ENCODE data around the gene NRXN3.
"Not testable (repeated sequence)": the region's sequence is repeated elsewhere in the genome, so short reads cannot be mapped to it uniquely, and the experiment has no call there.

The NRXN3 gene

DNA sequence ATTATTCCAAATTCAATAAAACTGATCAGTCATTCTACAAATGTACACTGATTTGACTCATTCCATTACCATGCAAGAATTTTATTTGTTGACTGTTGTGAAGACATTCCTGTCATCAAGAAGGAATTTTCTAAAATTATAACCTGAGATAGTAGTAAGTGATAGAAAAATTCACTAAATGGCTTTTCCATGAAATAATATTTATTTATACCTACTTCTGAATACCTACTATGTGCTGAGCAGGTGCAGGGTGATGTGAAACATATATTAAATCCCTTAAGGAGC, 841.7 kb downstream of the NRXN3 start:
- DNase-seq (ENCODE audit: low spot score) = no peak

DNA sequence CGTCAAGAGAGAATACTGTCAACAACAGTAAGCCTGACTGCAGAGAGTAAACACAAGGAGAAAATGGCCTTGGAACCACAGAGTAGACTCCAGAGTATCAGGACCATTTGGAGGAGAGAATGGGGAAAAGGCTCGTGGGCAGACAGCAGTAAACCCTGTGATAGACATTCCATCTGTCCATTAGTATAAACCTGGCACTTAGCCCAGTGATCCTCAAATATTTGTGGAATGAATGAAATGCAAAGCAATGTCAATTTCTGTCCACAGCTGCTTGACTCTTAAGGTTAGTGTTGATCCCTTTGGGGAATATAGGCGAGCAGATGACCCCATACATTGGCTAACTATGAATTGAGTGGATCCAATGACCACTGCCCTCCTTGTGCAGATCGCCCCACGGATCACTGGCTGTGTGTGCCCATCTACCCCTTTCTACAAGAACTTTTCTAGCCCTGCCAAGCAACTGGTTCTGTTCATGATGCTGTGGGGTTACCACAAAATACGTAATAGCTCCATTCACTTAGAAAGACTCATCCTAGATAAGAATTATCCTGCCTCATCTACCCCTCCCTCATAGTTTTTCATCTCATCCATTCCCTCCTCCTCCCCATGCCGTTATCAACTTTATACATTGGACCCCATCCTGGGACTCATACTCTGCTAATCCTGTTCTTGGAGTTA, 846.8 kb downstream of the NRXN3 start:
- no peak for DNase-seq (ENCODE audit: low spot score)

DNA sequence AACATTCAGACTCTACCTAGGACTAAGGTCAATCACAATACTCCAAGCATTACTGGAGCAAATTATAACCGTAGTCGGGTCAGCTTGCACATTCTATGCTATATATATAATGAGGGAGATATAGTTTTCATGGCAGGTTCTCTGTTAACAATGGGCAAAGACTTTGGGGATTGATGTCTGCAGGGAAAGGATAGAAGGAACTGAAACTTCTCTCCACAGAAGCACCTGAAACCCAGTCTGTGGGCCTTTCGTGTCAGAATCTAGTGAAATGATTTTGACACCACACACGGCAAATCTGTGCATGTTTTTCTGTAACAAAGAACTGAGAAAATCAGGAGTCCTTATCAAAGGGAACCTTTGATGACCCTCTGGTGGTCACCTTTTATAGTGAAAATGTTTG, 847.4 kb downstream of the NRXN3 start:
- no peak for DNase-seq (ENCODE audit: low spot score)

DNA sequence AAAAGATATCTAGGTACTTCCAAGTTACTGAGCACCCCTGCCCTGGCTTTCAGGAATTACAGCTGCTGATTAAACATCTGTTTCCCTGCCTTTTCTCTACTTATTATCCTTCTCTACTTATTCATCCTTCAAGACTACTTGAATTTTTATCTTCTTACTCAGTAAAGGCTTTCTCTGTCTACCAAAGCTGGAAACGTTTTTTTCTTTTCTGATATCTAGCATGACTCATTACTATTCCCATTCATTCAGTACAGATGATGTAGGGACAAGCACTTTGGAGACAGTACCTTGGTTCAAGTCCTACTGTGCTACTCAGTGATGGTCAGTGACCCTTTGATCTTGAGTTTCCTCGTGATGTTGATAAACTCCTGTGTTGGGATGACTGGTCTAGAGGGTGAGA, 848.7 kb downstream of the NRXN3 start:
- no peak for DNase-seq (ENCODE audit: low spot score)

DNA sequence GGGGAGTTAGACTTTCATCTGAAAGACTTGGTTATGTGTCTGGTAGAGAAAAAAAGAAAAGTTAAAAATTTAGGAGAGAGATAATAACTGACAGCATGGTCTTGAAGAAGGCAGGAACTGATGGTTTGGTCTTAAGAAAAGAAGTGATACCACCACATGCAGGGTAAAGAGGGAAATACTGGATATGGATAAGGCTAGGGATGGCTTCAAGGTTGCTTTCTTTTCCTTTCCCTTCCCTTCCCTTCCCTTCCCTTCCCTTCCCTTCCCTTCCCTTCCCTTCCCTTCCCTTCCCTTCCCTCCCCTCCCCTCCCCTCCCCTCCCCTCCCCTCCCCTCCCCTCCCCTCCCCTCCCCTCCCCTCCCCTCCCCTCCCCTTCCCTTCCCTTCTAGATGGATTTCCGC, 849.7 kb downstream of the NRXN3 start:
- not testable (repeated sequence) for DNase-seq (ENCODE audit: low spot score)

DNA sequence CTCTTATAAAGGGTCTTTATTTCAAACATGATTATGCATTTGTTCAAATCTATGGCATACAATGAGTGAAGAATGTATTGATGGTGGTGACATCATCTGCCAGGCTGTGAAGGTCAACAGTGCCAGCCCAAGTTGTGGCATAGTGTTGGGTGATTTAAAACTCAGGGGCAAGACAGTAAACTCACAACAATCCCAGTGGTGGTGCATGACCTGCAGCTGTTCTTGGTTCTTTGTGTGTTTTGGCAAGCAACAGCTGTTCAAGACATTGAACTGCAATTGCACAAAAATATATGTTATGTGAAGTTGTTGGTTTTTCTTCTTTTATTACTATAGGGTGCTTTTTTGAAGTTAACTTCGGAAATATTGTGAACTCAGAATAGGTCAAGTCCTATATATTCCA, 851.6 kb downstream of the NRXN3 start:
- DNase-seq (ENCODE audit: low spot score) = no peak

DNA sequence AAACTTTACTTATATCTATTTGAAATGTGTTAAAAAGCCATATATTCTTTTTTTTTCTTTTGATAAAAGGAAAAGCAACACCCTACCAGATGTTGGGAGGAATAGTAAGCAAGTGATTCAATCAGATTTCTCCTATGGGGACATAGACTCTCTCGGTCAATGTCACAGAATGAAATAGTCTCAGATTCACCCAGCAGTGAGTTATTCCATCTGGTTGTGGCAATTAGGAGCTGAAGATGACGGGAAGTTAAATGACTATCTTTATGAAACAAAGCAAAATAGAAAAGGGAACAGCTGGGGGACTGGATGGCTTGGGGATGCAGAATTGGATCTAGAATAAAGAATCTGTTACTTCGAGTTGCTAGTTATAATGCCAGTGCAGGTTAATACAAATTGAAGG, 857.0 kb downstream of the NRXN3 start:
- no peak for DNase-seq (ENCODE audit: low spot score)

DNA sequence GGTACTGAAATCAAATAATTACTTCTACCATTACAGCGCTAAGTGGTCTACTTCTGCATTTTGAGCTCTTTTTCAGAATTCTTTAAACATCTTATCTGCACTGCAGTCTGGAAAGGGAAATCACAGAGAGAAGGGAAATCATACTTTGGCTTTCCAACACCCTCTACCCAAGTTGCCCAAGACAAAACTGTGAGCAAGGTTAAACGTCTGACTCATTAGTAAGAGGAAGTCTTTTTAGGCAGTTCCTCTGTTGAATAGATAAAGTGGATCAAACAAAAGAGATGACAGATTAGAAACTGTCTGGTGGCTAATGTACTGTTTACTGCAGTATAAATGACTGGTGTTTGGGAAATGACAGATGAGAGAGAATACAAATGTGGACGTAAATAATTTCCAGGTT, 858.1 kb downstream of the NRXN3 start:
- DNase-seq (ENCODE audit: low spot score) = no peak

DNA sequence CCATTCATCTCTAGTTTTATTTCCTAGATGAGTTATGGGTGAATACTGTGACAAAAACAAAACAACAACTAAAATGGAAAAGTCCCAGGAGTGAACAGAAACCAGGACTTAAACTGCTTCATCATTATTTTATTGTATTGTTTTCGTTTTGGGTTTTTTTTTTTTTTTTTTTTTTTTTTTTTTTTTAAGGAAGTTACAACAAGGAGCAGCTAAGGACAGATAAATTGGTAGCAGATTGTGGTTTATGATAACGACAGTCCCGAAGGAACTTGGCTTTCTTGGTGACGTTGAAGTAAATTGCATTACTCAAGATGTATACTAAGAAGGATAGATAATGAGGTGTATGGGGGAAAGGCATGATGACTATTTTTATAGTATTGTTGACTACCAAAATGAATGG, 866.3 kb downstream of the NRXN3 start:
- DNase-seq (ENCODE audit: low spot score) = no peak

DNA sequence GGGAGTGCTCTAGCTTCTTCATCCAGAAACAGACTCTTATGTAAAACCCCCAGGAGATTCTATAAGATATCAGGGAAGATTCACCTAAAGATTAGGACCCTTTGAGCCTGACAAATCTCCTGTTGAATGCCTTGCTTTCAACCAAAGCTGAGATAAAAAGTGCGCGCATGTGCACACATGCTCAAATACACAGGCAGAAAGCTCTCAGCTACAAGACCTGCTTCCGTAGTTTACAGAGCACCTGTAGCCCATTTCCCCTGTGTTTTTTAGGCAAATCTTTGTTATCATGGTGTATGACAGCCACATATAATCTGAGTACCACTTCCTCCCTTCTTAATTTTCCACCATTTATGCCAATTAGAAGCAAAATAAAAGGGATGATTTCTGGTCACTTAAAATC, 866.9 kb downstream of the NRXN3 start:
- no peak for DNase-seq (ENCODE audit: low spot score)

DNA sequence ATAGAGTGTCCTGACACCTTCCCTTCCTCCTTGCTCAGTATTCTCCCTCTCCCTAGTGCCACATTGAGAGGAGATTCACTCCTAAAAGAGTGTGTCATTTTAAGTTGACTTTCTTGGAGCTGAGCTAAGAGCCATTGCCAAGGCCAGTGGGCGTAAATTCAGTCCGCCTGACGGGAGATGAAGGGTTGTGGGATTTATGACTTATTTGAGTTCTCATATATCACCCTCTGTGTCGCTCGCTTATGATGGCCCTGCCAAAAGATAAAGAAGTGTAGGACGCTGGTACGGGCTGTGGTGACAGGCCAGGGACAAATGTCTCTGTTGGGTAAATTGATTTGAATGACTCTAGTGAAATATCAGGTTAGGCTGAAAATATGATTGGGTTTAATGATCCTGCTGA, 867.4 kb downstream of the NRXN3 start:
- no peak for DNase-seq (ENCODE audit: low spot score)

DNA sequence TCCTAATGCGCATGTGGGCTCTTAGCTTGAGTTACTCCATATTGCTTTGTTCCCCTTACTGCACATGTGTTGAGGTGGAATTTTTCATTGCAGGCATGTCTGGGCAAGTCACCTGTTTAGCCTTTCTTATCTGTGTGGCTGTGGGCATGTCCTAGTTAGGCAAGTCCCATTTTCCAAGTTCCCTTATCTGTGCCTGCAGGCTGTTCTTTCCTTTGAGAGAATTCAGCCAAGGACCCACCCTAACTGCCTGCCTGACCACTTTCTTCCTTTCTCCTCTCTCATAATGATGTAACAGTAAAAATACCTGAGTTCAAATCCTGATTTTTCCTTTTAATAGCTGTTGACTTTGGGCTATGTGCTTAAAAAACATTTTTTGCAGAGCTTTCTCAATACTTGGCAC, 870.6 kb downstream of the NRXN3 start:
- no peak for DNase-seq (ENCODE audit: low spot score)

DNA sequence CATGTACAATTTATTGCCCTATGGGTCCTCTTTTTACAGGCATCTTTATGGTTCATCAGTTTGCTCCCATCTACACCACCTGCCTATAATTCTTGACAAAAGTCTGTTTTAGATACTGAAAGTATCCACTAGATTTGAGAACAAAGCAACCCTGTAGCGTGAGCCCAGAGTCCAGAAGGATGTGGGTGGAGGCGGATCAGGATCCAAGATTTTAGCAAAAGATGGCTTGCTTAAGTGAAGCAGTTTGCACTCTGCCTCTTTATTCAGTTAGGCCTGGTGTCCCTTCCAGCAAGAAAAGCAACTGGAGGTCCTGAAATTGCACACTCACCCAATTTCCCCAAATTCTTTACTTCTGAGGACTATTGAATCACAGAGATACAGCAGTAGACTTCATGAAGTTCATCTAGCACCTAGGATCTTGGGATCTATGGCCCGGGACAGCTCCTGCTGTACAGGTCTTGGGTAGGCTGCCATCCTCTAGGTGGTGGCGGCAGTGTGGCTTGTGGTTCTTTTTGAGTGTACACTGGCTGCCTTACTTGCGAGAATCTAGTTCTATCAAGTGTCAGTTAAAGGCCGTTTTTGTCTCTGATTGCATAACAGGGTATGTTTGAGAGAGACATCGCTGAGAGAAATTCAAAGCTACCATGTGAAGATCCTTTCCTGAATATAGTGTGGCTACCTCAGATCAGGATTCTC, 873.2 kb downstream of the NRXN3 start:
- no peak for DNase-seq (ENCODE audit: low spot score)

DNA sequence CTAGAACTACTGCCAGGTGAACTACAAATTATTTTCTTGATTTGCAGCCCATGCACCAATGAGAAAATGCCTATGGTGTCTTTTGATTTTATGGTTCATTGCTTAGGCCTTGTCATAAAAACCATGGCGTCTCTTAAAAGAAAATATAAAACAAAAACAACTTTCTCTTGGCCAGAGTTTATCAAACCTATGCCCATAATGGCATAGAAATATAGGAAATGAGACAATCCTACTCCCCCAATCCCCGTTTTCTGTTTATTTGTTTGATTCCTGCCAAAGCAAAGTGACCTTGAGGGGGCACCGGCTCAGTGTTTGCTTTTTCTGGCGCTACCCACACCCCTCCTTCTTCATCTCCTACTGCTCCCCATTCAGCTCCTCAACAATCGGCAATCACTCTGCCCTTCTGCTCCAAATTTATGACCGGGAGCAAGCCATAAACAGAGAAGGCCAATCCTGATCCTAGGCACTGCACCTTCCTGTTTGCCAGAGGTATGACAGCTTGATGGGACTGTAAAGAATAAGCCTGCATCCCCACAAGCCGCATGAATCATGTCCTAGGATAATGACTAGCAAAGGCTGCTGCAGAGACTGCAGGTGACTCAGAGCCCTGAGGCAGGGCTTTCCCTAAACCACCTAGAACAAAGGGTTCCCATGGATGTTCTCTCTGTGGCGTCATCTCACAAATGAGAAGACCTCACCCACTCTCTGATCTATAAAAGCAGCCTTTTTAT, 874.9 kb downstream of the NRXN3 start:
- DNase-seq (ENCODE audit: low spot score) = no peak

DNA sequence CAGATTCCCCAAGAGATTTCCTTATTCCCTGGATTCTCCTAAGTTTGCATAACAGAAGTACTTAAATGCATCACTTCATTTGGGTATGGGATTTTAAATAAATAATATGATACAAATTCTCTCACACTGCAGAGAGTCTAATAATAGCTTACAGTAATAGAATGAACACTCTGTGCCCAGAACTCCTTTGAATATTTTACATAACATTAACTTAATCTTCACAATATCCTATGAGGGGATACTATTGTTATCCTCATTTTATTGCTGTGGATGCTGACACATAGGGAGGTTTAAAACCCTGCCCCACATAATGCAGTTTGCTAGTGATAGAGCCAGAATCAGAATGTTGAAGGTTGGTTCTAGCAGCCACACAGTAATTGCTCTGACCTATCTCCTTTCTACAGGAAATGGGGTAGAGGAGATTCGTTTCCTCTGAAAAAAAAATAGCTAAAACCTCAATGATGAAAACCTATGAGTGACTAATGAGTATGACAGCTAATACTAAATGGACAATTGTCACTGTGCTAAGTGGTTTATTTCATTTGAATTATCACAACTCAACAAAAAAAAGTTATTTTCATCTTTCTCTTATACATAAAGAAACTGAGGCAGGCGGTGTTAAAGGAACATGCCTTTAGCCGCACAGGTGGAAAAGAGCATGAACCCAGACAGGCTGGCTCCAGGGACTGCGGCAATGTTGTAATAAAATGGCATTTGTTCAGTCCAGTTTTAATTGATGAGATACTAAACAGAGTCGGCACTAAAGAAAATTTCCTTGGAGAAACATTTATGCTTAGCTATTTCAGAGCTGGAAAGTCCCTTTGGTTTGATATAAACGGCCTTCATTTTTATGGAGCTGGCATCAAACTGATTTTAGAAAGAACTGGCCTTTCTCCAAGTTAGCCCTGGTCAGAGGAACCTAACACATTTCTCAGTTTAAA, 880.9 kb downstream of the NRXN3 start:
- DNase-seq (ENCODE audit: low spot score) = no peak

DNA sequence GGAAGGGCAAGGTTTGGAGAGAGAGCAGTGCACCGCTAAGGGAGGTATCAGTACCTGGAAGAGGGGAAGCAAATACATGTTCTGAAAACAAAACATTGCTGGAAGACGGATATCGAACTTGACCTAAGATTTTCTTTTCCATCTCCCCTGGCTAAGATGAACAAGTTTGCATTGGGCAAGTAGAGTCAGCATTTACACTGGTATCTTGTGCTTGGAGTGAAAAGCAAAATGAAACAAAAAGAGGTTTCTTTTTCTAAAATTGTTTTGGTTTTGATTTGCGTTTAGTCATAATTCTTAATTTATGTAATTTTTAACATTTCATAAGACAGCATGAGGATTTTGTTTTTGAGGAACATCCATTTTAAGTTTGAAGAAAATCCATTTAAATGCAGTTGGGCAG, 881.6 kb downstream of the NRXN3 start:
- DNase-seq (ENCODE audit: low spot score) = no peak

DNA sequence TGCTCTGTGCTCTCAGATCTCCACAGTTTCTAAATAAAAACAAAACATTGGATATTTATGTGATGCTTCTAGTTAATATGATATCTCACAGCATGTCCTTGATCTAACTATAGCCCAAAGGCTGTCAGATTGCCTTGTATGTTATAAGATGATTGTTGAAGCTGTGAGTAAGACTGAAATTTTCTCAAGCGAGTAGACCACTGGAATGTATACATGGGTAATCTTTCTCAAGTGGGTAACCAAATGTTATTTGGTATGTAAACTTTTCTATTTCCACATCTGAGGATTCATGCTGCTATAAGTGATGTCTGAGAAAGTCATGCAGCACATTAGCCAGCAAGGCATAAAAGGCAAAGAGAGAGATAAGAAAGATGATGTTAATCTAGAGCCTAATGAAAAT, 886.7 kb downstream of the NRXN3 start:
- DNase-seq (ENCODE audit: low spot score) = no peak

DNA sequence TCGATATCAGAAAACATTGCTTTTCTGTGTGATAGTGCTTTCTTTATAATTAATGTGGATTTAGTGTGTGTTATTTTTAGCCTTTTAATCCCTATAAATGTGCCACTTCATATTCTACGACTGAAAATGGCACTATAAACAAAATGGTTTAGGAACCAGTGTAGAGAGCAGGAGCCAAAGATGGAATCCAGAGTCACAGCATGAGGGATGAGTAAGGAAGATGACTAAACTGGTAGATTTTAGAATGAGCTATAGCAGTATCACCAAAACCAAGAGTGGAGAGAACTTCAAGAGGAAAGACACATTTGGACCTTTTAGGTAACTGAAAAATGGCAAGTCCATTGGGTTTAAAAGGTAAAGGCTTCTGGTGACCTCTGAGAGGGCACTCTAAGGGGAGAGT, 887.2 kb downstream of the NRXN3 start:
- no peak for DNase-seq (ENCODE audit: low spot score)

DNA sequence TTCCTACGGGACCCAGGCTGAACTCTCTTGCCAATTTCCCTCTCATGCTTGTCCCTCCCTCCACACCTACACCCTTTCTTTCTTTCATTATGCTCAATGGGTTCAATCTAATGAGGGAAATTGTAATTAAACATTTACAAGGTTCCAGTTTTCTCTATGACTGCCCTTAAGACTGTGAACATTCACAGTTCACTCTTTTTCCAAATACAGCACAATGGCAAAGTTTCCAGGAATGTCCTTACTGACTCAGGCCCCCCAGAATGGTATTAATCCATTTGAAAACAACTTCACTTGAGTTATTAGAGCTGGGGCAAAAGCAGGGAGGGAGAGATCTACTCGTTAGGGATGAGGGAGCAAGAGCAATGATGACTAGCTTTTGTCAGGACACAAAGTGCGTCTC, 892.1 kb downstream of the NRXN3 start:
- DNase-seq (ENCODE audit: low spot score) = no peak

DNA sequence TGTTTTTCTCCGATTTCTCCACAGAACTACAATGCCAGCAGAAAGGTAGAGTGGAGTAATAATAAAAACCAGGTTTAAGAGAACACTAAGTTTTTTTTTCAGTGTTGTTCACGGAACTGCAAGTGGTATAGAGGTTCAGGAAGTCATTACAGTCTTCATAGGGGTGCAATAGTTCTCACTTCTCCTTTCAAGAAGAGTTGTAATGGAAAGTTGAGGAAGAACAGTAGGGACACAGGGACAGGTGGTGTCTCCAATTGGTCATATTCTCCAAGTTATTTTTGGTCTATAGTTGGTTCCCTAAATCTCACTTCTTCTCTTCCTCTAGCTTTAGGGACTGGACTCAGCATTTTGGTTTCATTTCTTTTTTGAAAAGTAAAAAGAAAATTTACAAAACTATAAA, 894.0 kb downstream of the NRXN3 start:
- DNase-seq (ENCODE audit: low spot score) = no peak

DNA sequence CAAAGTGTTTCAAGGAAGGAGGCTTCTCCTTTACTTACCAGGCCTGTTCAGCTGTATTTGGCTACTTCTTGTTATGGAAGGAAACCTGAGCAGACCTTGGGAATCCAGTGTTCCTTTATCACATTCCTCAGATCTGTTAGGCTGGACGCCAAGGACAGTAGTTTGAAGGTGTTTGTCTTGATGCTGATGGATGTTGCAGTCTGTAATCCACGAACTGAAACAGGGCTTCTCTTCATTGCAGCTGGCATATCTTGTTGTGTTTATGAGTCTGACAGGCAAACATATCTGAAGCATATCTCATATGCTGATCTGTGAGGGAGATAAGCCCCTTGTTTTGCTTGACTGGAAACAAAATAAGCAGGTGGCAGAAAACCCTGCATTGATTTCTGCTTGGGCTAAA, 904.3 kb downstream of the NRXN3 start:
- DNase-seq (ENCODE audit: low spot score) = no peak

DNA sequence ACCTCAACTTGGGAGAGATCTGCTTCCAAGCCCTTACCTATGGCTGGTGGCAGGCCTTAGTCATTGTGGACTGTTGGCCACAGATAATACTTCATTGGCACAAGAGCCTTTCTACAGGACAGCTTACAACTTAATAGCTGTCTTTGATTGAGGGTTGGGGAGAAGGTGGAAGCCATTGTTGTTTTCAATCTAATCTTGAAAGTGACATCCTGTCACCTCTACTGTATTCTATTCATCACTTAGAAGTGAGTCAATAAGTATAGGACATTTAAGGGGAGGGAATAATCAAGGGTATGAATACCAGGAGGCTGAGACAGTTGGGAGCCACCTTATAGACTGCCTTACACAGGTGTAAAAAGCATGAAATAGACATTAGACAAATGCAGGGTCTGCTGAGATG, 906.3 kb downstream of the NRXN3 start:
- DNase-seq (ENCODE audit: low spot score) = no peak

DNA sequence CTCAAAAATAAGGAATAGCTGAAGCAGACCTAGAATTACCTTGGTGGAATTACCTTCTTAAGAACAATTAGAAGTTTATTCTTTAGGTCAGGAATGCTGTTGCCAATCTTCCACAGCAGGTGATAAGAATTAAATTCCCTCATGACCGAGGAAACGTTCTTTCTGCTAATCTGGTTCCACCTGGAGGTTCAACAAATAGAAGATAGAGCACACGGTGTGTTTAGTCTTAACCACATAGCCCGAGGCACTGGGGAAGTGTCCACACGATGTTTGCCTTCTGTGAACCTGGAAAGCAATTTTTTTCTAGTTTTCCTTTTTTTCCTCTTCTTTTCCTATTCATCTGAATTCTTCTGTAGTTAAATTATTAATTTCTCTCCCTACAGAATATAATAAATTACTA, 906.9 kb downstream of the NRXN3 start:
- no peak for DNase-seq (ENCODE audit: low spot score)

Data from germinal center (tissue), 1 donor.